ENCODE results near the gene INPP5A. TPM values are rescaled to one million over a fixed set of nuclear protein-coding genes. Genes with fewer than 3 reads are reported as not detected.
"Not testable (repeated sequence)": the region's sequence is repeated elsewhere in the genome, so short reads cannot be mapped to it uniquely, and the experiment has no call there.

Gene INPP5A
- total and polyA plus RNA-seq, 5 donors from 2014 or later = 0.66 to 21.3 (median 1.0) TPM

GRCh38 chr10:132704815-132705064, 167.2 kb downstream of the INPP5A start:
- H3K36me3 Mint-ChIP-seq = peaks cover 41% of the 10 kb centered on the region
- DNase-seq; H3K9me3 ChIP-seq (ENCODE audit: control insufficient read depth in 2 of 2, low read length in 2 of 2); H3K9me3 Mint-ChIP-seq; H3K27ac ChIP-seq (ENCODE audit: insufficient read depth, low read length, poor library complexity, severe bottlenecking); ATAC-seq (ENCODE audit: low read depth in 2 of 2); H3K27me3 Mint-ChIP-seq; H3K4me3 ChIP-seq (ENCODE audit: low read depth, low read length); H3K4me3 Mint-ChIP-seq; H3K27me3 ChIP-seq (ENCODE audit: control insufficient read depth, insufficient read depth, low read length); H3K4me1 Mint-ChIP-seq; H3K4me1 ChIP-seq (ENCODE audit: control insufficient read depth, insufficient read depth, low read length, poor library complexity, severe bottlenecking); H3K27ac Mint-ChIP-seq: not testable (repeated sequence)
- H3K36me3 ChIP-seq (ENCODE audit: control insufficient read depth, insufficient read depth, low read length) = peaks cover 11% of the 10 kb centered on the region

- Histone ChIP-seq H3K9me3 (ENCODE audit: control insufficient read depth in 2 of 2, low read length in 2 of 2) (peaks cover 6 to 10% of the 10 kb centered on the region in 2 experiments), H3K4me1 (ENCODE audit: control insufficient read depth, insufficient read depth, low read length, poor library complexity, severe bottlenecking) (no peaks in the 10 kb centered on the region), H3K27ac (ENCODE audit: insufficient read depth, low read length, poor library complexity, severe bottlenecking) (no peak overlapping the region), H3K36me3 (ENCODE audit: control insufficient read depth, insufficient read depth, low read length) (peaks cover 12% of the 10 kb centered on the region), H3K27me3 (ENCODE audit: control insufficient read depth, insufficient read depth, low read length) (no peaks in the 10 kb centered on the region), H3K4me3 (ENCODE audit: low read depth, low read length) (no peak overlapping the region)
- Mint-ChIP-seq H3K4me1 (peaks cover 0 to 5% (median 1%) of the 10 kb centered on the region in 4 donors), H3K27me3 (no peaks in the 10 kb centered on the region), H3K36me3 (peaks cover 43% of the 10 kb centered on the region), H3K9me3 (peaks cover 0 to 9% (median 1%) of the 10 kb centered on the region in 7 donors), H3K4me3 (no peak overlapping the region), H3K27ac (no peak overlapping the region)
- DNase-seq = no peak
- no peak for ATAC-seq (ENCODE audit: low read depth in 2 of 2)
Measured at GRCh38 chr10:132705173-132705572, 167.6 kb downstream of the INPP5A start.

- Histone ChIP-seq H3K36me3 (ENCODE audit: control insufficient read depth, insufficient read depth, low read length) (peaks cover 15% of the 10 kb centered on the region), H3K9me3 (ENCODE audit: control insufficient read depth in 2 of 2, low read length in 2 of 2) (peaks cover 6 to 10% of the 10 kb centered on the region in 2 experiments), H3K27me3 (ENCODE audit: control insufficient read depth, insufficient read depth, low read length) (no peaks in the 10 kb centered on the region), H3K27ac (ENCODE audit: insufficient read depth, low read length, poor library complexity, severe bottlenecking) (no peak overlapping the region), H3K4me1 (ENCODE audit: control insufficient read depth, insufficient read depth, low read length, poor library complexity, severe bottlenecking) (no peaks in the 10 kb centered on the region), H3K4me3 (ENCODE audit: low read depth, low read length) (no peak overlapping the region)
- no peak for ATAC-seq (ENCODE audit: low read depth in 2 of 2)
- Mint-ChIP-seq H3K4me3 (no peak overlapping the region), H3K27me3 (no peaks in the 10 kb centered on the region), H3K9me3 (peaks cover 0 to 9% (median 1%) of the 10 kb centered on the region in 7 donors), H3K36me3 (peaks cover 46% of the 10 kb centered on the region), H3K27ac (no peak overlapping the region), H3K4me1 (peaks cover 0 to 5% (median 1%) of the 10 kb centered on the region in 4 donors)
- DNase-seq = no peak
Measured at GRCh38 chr10:132705943-132706342, 168.4 kb downstream of the INPP5A start.

- H3K4me1 Mint-ChIP-seq = peaks cover 0 to 5% (median 1%) of the 10 kb centered on the region in 4 donors
- peaks cover 48% of the 10 kb centered on the region for H3K36me3 Mint-ChIP-seq
- H3K4me1 ChIP-seq (ENCODE audit: control insufficient read depth, insufficient read depth, low read length, poor library complexity, severe bottlenecking) = no peaks in the 10 kb centered on the region
- ATAC-seq (ENCODE audit: low read depth in 2 of 2) (no peak), DNase-seq (no peak)
- peaks cover 15% of the 10 kb centered on the region for H3K36me3 ChIP-seq (ENCODE audit: control insufficient read depth, insufficient read depth, low read length)
- H3K4me3 ChIP-seq (ENCODE audit: low read depth, low read length) = no peak overlapping the region
- no peak overlapping the region for H3K4me3 Mint-ChIP-seq
- H3K27ac ChIP-seq (ENCODE audit: insufficient read depth, low read length, poor library complexity, severe bottlenecking) = no peak overlapping the region
- peaks cover 0 to 9% (median 1%) of the 10 kb centered on the region in 7 donors for H3K9me3 Mint-ChIP-seq
- H3K27me3 Mint-ChIP-seq = no peaks in the 10 kb centered on the region
- no peak overlapping the region for H3K27ac Mint-ChIP-seq
- no peaks in the 10 kb centered on the region for H3K27me3 ChIP-seq (ENCODE audit: control insufficient read depth, insufficient read depth, low read length)
- H3K9me3 ChIP-seq (ENCODE audit: control insufficient read depth in 2 of 2, low read length in 2 of 2) = peaks cover 6 to 10% of the 10 kb centered on the region in 2 experiments
Measured at GRCh38 chr10:132706701-132707100, 169.1 kb downstream of the INPP5A start.

GRCh38 chr10:132707121-132707775, 169.7 kb downstream of the INPP5A start:
- peaks cover 51% of the 10 kb centered on the region for H3K36me3 Mint-ChIP-seq
- peaks cover 6 to 10% of the 10 kb centered on the region in 2 experiments for H3K9me3 ChIP-seq (ENCODE audit: control insufficient read depth in 2 of 2, low read length in 2 of 2)
- H3K4me3 Mint-ChIP-seq = no peak overlapping the region
- H3K4me1 ChIP-seq (ENCODE audit: control insufficient read depth, insufficient read depth, low read length, poor library complexity, severe bottlenecking) = no peaks in the 10 kb centered on the region
- no peak overlapping the region for H3K4me3 ChIP-seq (ENCODE audit: low read depth, low read length)
- no peaks in the 10 kb centered on the region for H3K27me3 ChIP-seq (ENCODE audit: control insufficient read depth, insufficient read depth, low read length)
- no peak overlapping the region for H3K27ac ChIP-seq (ENCODE audit: insufficient read depth, low read length, poor library complexity, severe bottlenecking)
- DNase-seq (no peak), ATAC-seq (ENCODE audit: low read depth in 2 of 2) (no peak)
- H3K4me1 Mint-ChIP-seq = peaks cover 0 to 5% (median 1%) of the 10 kb centered on the region in 4 donors
- no peaks in the 10 kb centered on the region for H3K27me3 Mint-ChIP-seq
- H3K27ac Mint-ChIP-seq = no peak overlapping the region
- peaks cover 15% of the 10 kb centered on the region for H3K36me3 ChIP-seq (ENCODE audit: control insufficient read depth, insufficient read depth, low read length)
- H3K9me3 Mint-ChIP-seq = peaks cover 0 to 9% (median 1%) of the 10 kb centered on the region in 7 donors

GRCh38 chr10:132707776-132708171, 170.2 kb downstream of the INPP5A start:
- no peak overlapping the region for H3K27ac ChIP-seq (ENCODE audit: insufficient read depth, low read length, poor library complexity, severe bottlenecking)
- no peaks in the 10 kb centered on the region for H3K27me3 ChIP-seq (ENCODE audit: control insufficient read depth, insufficient read depth, low read length)
- H3K4me3 Mint-ChIP-seq = no peak overlapping the region
- H3K36me3 Mint-ChIP-seq = peaks cover 53% of the 10 kb centered on the region
- H3K4me1 ChIP-seq (ENCODE audit: control insufficient read depth, insufficient read depth, low read length, poor library complexity, severe bottlenecking) = no peaks in the 10 kb centered on the region
- peaks cover 0 to 5% (median 1%) of the 10 kb centered on the region in 4 donors for H3K4me1 Mint-ChIP-seq
- DNase-seq (no peak), ATAC-seq (ENCODE audit: low read depth in 2 of 2) (no peak)
- peaks cover 0 to 9% (median 4%) of the 10 kb centered on the region in 7 donors for H3K9me3 Mint-ChIP-seq
- peaks cover 6 to 10% of the 10 kb centered on the region in 2 experiments for H3K9me3 ChIP-seq (ENCODE audit: control insufficient read depth in 2 of 2, low read length in 2 of 2)
- H3K27ac Mint-ChIP-seq = no peak overlapping the region
- H3K4me3 ChIP-seq (ENCODE audit: low read depth, low read length) = no peak overlapping the region
- H3K27me3 Mint-ChIP-seq = no peaks in the 10 kb centered on the region
- H3K36me3 ChIP-seq (ENCODE audit: control insufficient read depth, insufficient read depth, low read length) = peaks cover 15% of the 10 kb centered on the region

GRCh38 chr10:132708441-132708840, 170.9 kb downstream of the INPP5A start:
- Histone ChIP-seq H3K27ac (ENCODE audit: insufficient read depth, low read length, poor library complexity, severe bottlenecking) (no peak overlapping the region), H3K36me3 (ENCODE audit: control insufficient read depth, insufficient read depth, low read length) (peaks cover 15% of the 10 kb centered on the region), H3K9me3 (ENCODE audit: control insufficient read depth in 2 of 2, low read length in 2 of 2) (peaks cover 6 to 10% of the 10 kb centered on the region in 2 experiments), H3K27me3 (ENCODE audit: control insufficient read depth, insufficient read depth, low read length) (no peaks in the 10 kb centered on the region), H3K4me1 (ENCODE audit: control insufficient read depth, insufficient read depth, low read length, poor library complexity, severe bottlenecking) (no peaks in the 10 kb centered on the region), H3K4me3 (ENCODE audit: low read depth, low read length) (no peak overlapping the region)
- DNase-seq = no peak
- Mint-ChIP-seq H3K4me3 (no peak overlapping the region), H3K4me1 (peaks cover 0 to 5% (median 1%) of the 10 kb centered on the region in 4 donors), H3K9me3 (peaks cover 0 to 9% (median 4%) of the 10 kb centered on the region in 7 donors), H3K36me3 (peaks cover 53% of the 10 kb centered on the region), H3K27ac (no peak overlapping the region), H3K27me3 (no peaks in the 10 kb centered on the region)
- no peak for ATAC-seq (ENCODE audit: low read depth in 2 of 2)

GRCh38 chr10:132708936-132709335, 171.3 kb downstream of the INPP5A start:
- Histone ChIP-seq H3K9me3 (ENCODE audit: control insufficient read depth in 2 of 2, low read length in 2 of 2) (peaks cover 6 to 10% of the 10 kb centered on the region in 2 experiments), H3K4me1 (ENCODE audit: control insufficient read depth, insufficient read depth, low read length, poor library complexity, severe bottlenecking) (no peaks in the 10 kb centered on the region), H3K36me3 (ENCODE audit: control insufficient read depth, insufficient read depth, low read length) (peaks cover 15% of the 10 kb centered on the region), H3K4me3 (ENCODE audit: low read depth, low read length) (no peak overlapping the region), H3K27me3 (ENCODE audit: control insufficient read depth, insufficient read depth, low read length) (no peaks in the 10 kb centered on the region), H3K27ac (ENCODE audit: insufficient read depth, low read length, poor library complexity, severe bottlenecking) (no peak overlapping the region)
- H3K4me3 Mint-ChIP-seq = no peak overlapping the region
- no peak overlapping the region for H3K27ac Mint-ChIP-seq
- peaks cover 53% of the 10 kb centered on the region for H3K36me3 Mint-ChIP-seq
- ATAC-seq (ENCODE audit: low read depth in 2 of 2) (no peak), DNase-seq (no peak)
- H3K27me3 Mint-ChIP-seq = no peaks in the 10 kb centered on the region
- H3K4me1 Mint-ChIP-seq = peaks cover 0 to 5% (median 1%) of the 10 kb centered on the region in 4 donors
- H3K9me3 Mint-ChIP-seq = peaks cover 0 to 9% (median 4%) of the 10 kb centered on the region in 7 donors

All from CD4-positive, CD25-positive, alpha-beta regulatory T cell (primary cell).